ENCODE results near the gene UGDH.
"Not testable (repeated sequence)": the region's sequence is repeated elsewhere in the genome, so short reads cannot be mapped to it uniquely, and the experiment has no call there.

Gene UGDH

DNA sequence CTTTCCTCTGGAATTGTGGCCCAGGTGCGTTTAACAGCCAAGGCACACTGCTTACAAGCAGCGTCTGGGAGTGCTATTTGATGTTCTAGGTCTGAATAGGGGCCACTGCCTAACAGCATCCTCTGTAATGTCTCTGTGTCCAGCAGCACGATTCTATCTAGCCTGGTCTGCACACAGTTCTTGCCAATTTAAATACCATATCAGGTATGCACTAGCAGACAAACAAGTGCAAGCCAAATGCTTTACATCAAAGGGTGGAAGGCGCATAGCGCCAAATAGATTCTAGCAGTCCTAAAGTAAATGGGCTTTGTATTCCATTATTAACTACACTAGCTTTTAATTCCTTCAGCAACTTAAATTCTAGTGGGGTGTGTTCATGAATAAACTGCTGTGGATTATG, 15.8 kb upstream of the UGDH start:
- Mint-ChIP-seq H3K27ac (no peak overlapping the region), H3K27me3 (no peaks in the 10 kb centered on the region), H3K9me3 (no peaks in the 10 kb centered on the region), H3K4me3 (no peak overlapping the region), H3K36me3 (ENCODE audit: low read depth) (peaks cover 2% of the 10 kb centered on the region), H3K4me1 (no peaks in the 10 kb centered on the region)
- no peak for DNase-seq
- no peak for ATAC-seq

DNA sequence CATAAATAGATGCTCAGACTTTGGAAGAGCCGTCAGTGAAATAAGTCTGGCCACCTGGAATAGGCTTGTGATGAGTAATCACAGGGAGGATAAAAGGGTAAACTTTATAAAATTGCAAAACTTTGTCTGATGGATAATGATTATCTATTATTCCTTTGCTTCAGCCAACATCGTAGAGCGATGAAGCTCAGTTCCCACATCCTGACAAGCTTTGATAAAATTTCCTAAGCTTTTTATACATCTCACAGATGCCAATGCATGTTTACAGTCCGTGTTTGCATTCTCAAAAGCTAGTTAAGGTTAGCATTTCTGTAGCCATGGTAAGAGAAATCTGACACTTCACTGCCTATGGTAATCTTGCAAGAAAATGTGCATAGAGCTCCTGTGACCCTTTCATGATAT, 15.4 kb upstream of the UGDH start:
- Mint-ChIP-seq H3K4me3 (no peak overlapping the region), H3K4me1 (no peaks in the 10 kb centered on the region), H3K27me3 (no peaks in the 10 kb centered on the region), H3K27ac (no peak overlapping the region), H3K9me3 (no peaks in the 10 kb centered on the region), H3K36me3 (ENCODE audit: low read depth) (peaks cover 2% of the 10 kb centered on the region)
- DNase-seq, result no peak
- no peak for ATAC-seq

DNA sequence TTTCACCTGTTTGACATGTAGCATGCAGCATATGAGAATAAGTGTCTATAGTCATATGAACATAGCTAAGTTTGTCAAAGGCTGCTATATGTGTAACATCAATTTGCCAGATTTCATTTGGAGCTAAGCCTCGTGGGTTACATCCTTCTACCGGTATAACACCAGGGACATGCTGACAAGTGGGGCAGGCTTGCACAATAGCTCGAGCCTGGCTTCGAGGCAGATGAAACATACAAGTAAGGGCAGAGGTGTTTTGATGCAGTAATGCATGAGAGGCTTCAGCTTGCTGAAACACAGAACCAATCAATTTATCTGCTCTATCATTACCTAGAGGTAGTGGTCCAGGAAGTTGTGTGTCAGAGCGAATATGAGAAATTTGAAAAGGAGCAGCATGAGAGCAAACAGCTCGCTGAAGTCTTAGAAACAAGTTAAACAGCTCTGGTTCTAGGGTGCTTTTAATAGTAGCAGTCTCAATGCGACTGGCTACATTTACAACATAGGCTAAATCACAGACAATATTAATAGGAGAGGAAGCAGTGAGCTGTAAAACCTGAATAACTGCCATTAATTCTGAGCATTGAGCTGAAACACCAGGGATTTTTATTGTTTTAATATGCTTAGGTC, 14.9 kb upstream of the UGDH start:
- Mint-ChIP-seq H3K27ac (no peak overlapping the region), H3K4me1 (no peaks in the 10 kb centered on the region), H3K27me3 (no peaks in the 10 kb centered on the region), H3K4me3 (no peak overlapping the region), H3K9me3 (no peaks in the 10 kb centered on the region), H3K36me3 (ENCODE audit: low read depth) (peaks cover 2% of the 10 kb centered on the region)
- ATAC-seq (no peak), DNase-seq (no peak)

DNA sequence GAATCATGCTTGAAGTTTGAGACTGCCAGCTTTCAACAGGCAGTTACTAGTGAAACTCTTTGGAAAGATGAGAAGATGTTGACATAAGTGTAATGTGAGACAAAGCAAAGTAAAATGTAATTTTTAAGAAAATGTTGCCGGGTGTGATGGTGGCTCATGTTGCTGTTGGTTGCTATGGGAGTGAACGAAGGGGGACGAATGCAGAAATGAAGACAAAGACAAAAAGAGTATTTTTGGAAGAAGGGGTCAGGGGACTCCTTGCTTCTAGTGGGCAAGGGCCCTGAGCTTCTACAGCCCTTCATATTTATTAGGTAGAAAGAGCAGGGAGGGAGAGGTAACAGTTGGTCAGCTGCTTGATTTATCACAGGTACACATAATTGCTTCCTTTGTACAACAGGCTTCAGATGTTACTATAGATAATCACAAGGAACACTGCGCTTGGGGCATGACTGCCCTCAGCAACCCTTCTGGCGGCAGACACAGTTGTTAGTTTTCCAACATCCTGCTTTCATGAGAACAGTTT, 11.9 kb upstream of the UGDH start:
- DNase-seq (no peak), ATAC-seq (no peak)
- H3K9me3 Mint-ChIP-seq, result peaks cover 4% of the 10 kb centered on the region
- H3K27me3 Mint-ChIP-seq, result no peaks in the 10 kb centered on the region
- no peak overlapping the region for H3K27ac Mint-ChIP-seq
- no peaks in the 10 kb centered on the region for H3K4me1 Mint-ChIP-seq
- H3K36me3 Mint-ChIP-seq (ENCODE audit: low read depth), result peaks cover 7% of the 10 kb centered on the region
- H3K4me3 Mint-ChIP-seq, result no peak overlapping the region

DNA sequence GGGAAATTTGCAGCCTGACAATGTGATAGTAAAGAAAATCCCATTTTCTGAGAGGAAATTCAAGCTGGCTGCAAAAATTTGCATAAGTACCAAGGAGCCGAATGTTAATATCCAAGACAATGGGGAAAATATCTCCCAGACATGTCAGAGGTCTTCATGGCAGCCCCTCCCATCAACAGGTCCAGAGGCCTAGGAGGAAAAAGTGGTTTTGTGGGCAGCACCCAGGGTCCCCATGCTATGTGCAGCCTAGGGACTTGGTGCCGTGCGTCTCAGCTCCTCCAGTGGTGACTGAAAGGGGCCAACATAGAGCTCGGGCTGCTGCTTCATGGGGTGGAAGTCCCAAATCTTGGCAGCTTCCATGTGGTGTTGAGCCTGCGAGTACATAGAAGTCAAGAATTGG, 6.3 kb upstream of the UGDH start:
- peaks cover 33% of the 10 kb centered on the region for H3K9me3 Mint-ChIP-seq
- peaks cover 27% of the 10 kb centered on the region for H3K36me3 Mint-ChIP-seq (ENCODE audit: low read depth)
- H3K27me3 Mint-ChIP-seq, result no peaks in the 10 kb centered on the region
- ATAC-seq (no peak), DNase-seq (no peak)
- no peak overlapping the region for H3K4me3 Mint-ChIP-seq
- H3K4me1 Mint-ChIP-seq, result no peaks in the 10 kb centered on the region
- H3K27ac Mint-ChIP-seq, result no peak overlapping the region

DNA sequence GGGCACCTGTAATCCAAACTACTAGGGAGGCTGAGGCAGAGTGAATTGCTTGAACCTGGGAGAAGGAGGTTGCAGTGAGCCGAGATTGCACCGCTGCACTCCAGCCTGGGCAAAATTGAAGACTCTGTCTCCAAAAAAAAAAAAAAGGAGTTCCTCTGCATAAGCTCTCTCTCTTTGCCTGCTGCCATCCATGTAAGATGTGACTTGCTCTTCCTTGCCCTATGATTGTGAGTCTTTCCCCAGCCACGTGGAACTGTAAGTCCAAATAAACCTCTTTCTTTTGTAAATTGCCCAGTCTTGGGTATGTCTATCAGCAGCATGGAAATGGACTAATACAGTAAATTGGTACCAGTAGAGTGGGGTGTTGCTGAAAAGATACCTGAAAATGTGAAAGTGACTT, 5.0 kb upstream of the UGDH start:
- not testable (repeated sequence) for H3K27me3 Mint-ChIP-seq, DNase-seq, H3K4me3 Mint-ChIP-seq, H3K27ac Mint-ChIP-seq, ATAC-seq, H3K4me1 Mint-ChIP-seq
- H3K9me3 Mint-ChIP-seq, result peaks cover 33% of the 10 kb centered on the region
- peaks cover 27% of the 10 kb centered on the region for H3K36me3 Mint-ChIP-seq (ENCODE audit: low read depth)

DNA sequence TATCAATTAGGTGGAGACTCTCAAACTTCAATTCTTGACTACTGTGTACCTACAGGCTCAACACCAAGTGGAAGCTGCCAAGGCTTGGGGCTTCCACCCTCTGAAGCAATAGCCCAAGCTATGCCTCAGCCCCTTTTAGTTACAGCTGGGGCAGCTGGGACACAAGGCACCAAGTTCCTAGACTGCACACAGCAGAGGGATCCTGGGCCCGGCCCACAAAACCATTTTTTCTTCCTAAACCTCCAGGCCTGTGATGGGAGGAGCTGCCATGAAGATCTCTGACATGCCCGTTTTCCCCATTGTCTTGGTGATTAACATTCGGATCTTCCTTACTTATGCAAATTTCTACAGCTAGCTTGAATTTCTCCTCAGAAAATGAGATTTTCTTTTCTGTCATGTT, 3.4 kb upstream of the UGDH start:
- Mint-ChIP-seq H3K9me3 (peaks cover 33% of the 10 kb centered on the region), H3K4me3 (no peak overlapping the region), H3K27ac (no peak overlapping the region), H3K36me3 (ENCODE audit: low read depth) (peaks cover 27% of the 10 kb centered on the region), H3K27me3 (no peaks in the 10 kb centered on the region), H3K4me1 (peaks cover 16% of the 10 kb centered on the region)
- DNase-seq (no peak), ATAC-seq (no peak)

DNA sequence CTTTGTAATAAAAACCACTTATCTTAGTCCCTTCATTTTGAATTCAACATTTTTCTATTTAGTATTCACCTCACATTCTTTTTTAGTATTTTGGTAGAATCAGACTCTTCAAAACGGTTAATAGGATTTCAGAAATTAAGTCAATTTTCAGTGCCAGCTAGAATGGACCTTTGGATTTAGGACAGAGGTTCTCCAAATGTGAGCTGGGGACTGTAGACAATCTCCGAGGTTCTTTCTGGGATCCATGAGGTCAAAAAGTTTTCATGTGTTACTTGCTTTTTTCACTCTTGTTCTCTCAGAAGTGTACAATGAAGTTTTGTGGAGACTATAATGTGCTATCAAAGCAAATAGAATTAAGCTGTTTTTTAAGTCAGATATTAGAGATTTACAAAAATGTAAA, 2.3 kb upstream of the UGDH start:
- peaks cover 32% of the 10 kb centered on the region for H3K9me3 Mint-ChIP-seq
- no peak overlapping the region for H3K27ac Mint-ChIP-seq
- no peak for DNase-seq
- no peaks in the 10 kb centered on the region for H3K27me3 Mint-ChIP-seq
- peaks cover 26% of the 10 kb centered on the region for H3K36me3 Mint-ChIP-seq (ENCODE audit: low read depth)
- ATAC-seq, result no peak
- H3K4me3 Mint-ChIP-seq, result no peak overlapping the region
- peaks cover 17% of the 10 kb centered on the region for H3K4me1 Mint-ChIP-seq

DNA sequence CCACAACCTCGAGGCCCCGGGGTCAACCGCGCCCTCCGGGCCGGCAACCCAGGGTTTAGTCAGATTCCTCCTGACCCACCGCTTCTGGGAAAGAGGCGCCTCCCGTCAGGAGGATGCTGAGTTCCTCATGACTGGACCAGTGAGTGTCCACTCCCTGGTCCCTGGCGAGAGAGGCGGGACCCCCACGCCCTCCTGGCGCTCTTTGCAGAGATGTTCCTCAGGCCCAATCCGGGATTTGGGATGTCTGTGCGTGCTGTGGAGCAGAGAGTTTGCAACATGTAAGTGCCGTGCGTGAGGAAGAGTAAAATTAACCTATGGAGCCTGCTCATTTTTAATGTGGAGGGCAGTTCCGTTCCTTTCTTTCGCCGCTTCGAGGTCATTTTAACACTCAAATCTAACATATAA, 824 bp upstream of the UGDH start:
- no peak for DNase-seq
- H3K4me3 Mint-ChIP-seq, result peak overlapping the region; percentile 98

DNA sequence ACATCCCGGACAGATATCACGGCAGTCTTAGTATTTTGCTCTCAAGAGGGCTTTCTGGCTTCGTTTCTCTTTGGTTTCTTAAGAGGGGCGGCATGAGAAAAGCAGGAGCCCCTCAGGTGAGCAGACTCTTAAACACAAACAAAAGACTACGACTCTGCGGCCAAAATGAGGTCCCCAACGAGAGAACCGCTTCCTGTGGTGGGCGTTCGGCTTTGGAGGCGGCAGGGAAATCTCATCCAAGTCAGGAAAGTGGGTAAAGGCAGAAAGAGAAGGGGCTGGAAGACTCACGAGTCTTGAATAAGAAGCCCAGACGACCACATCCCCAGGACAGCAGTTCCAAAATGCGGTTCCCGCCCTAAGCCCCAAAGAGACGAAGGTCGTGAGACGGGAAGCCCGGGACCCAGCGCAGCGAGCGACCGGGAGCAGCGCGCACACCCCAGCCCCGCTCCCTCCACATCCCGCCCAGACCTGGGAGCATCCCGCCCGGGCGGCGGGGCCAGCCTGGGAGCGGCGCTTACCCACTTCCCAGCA, 409 bp downstream of the UGDH start:
- Mint-ChIP-seq H3K9me3 (peaks cover 17% of the 10 kb centered on the region), H3K27ac (peak overlapping the region; percentile 87), H3K27me3 (no peaks in the 10 kb centered on the region), H3K4me3 (peak overlapping the region; percentile 98), H3K4me1 (peaks cover 17% of the 10 kb centered on the region), H3K36me3 (ENCODE audit: low read depth) (peaks cover 12% of the 10 kb centered on the region)
- ATAC-seq (peak; percentile 38), DNase-seq (peak; percentile 46)

More for the DNA sequence above, 824 bp upstream of the UGDH start:
- peaks cover 17% of the 10 kb centered on the region for H3K4me1 Mint-ChIP-seq
- H3K27me3 Mint-ChIP-seq, result no peaks in the 10 kb centered on the region
- peaks cover 29% of the 10 kb centered on the region for H3K9me3 Mint-ChIP-seq
- peaks cover 23% of the 10 kb centered on the region for H3K36me3 Mint-ChIP-seq (ENCODE audit: low read depth)
- peak overlapping the region; percentile 78 for H3K27ac Mint-ChIP-seq
- ATAC-seq, result no peak

DNA sequence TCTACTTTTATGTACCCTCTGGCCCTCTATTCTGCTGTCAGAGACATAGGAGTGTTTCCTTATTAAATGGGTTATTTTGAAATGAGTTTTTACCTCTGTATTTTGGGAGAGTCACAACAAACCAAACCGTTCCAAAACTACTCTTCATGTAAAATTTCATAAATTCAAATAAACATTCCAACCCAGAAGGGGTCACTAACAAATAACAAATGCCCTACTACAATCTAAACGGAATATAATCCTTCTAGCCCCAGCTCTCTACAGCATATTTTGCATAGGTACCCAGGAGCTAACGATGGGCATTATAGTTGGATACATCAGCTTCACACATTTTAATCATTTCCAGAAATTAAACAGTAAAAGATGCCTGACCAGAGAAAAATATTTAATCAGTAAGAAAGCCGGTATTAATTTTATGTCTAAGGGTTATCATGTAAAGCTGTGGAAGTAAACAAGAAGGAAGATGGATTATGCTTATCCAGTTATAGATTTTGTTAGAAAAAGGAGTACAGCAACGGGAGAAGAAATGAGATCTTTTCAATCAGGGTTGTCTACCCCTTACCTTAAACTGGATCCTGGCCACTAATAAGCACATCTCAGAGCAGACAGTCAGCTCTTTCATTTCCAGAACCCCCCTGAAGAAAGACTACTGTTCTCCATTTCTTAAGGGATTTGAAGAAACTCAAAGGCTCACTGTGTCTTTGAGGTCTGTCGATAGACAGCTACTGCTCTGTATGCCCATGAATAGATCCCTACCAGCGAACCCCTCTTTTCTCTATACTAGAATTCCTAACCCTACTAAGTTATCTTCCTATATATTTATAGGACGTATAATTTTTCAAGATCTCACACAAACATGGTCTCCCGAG, 1.2 kb downstream of the UGDH start:
- Mint-ChIP-seq H3K4me3 (peak overlapping the region; percentile 98), H3K27me3 (no peaks in the 10 kb centered on the region), H3K27ac (peak overlapping the region; percentile 87), H3K36me3 (ENCODE audit: low read depth) (peaks cover 5% of the 10 kb centered on the region), H3K9me3 (peaks cover 10% of the 10 kb centered on the region), H3K4me1 (peaks cover 17% of the 10 kb centered on the region)
- ATAC-seq (no peak), DNase-seq (no peak)

DNA sequence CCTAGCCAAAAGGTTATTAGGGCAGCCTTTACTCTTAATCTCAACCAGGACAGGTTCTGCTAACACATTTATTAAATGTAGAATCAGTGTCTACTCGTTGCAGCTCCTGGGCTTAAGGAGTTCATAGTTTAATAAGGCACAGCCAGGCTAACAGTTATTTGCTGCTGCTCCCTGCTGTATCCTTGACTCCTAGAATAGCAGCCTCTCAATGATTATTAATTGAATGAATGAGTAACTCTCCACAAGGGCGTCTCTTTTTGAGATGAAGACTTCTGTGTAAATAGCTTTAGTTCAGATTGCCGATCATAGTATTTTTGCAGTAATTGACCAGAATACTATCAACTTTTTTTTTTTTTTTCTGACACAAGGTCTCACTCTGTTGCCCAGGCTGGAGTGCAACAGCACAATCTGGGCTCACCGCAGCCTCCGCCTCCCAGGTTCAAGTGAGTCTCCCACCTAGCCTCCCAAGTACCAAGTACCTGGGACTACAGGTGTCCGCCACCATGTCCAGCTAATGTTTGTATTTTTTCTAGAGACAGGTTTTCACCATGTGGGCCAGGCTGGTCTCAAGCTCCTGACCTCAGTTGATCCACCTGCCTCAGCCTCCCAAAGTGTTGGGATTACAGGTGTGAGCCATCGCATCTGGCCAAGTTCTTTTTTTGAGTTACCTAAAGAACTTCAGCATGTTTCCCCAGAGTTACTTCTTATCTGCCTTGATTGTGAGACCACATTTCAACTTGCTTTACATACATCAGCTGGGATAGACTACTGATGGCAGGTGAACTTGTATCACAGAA, 2.9 kb downstream of the UGDH start:
- no peak for DNase-seq
- Mint-ChIP-seq H3K4me1 (peaks cover 17% of the 10 kb centered on the region), H3K4me3 (no peak overlapping the region), H3K36me3 (ENCODE audit: low read depth) (no peaks in the 10 kb centered on the region), H3K27ac (no peak overlapping the region), H3K27me3 (no peaks in the 10 kb centered on the region), H3K9me3 (no peaks in the 10 kb centered on the region)
- ATAC-seq, result no peak

DNA sequence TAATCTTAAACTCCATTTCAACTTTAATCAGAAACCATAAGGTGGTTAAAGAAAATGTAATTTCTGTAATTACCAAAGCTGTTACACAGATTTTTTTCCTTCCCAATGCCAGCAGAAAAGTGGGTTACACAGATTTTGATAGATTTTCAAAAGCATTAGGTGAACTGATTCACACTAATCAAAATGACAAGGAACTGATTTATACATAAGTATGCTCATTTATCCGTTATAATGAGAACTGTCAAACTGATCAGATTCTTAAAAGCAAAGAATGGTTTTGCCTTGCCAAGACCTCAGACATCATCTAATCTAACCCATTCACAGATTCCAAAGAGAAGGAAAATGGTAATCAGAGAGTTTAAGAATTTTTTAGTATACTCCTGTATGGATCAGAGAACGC, 5.2 kb downstream of the UGDH start:
- Mint-ChIP-seq H3K27ac (no peak overlapping the region), H3K27me3 (no peaks in the 10 kb centered on the region), H3K36me3 (ENCODE audit: low read depth) (peaks cover 2% of the 10 kb centered on the region), H3K4me1 (peaks cover 12% of the 10 kb centered on the region), H3K4me3 (no peak overlapping the region), H3K9me3 (no peaks in the 10 kb centered on the region)
- ATAC-seq, result no peak
- no peak for DNase-seq

DNA sequence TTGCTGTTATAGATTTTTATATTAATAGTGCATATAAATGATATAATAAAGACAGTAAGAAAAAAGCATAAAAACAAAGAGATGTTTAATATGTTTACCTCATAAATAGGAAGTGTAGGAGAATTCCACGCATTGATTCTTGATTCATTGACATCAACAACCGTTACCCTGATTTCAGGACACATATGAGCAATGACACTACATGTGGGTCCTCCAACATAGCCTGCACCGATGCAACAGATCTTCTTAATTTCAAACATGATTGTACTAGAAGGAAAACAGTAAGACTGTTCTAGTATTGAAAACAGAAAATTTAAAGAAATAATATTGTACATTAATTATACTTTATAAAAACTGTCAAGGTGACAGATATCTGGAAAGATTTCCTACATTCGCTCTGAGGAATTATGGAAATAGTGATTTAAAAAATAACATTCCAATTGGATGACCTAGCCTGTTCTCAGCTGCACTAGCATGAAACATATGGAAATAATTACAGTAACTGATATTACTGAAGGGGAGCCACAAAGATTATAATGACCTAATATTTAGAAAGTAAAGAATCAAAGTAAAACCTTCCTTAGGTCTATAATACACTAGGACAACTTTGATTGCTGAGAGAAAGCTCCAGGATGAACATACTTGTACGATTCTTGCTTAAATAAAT, 5.9 kb downstream of the UGDH start:
- DNase-seq (no peak), ATAC-seq (no peak)
- Mint-ChIP-seq H3K36me3 (ENCODE audit: low read depth) (peaks cover 2% of the 10 kb centered on the region), H3K27ac (no peak overlapping the region), H3K4me1 (peaks cover 7% of the 10 kb centered on the region), H3K27me3 (no peaks in the 10 kb centered on the region), H3K4me3 (no peak overlapping the region), H3K9me3 (no peaks in the 10 kb centered on the region)
